Spinal cord (tissue), 10 donors: Measurements from ENCODE around the gene NPTXR. TPM values are rescaled to one million over a fixed set of nuclear protein-coding genes. Genes with fewer than 3 reads are reported as not detected.

Source experiments
- DNase-seq, 6 donors: peaks; one replicate each; pipeline versions ENCODE4 v3.0.0 to v3.0.0-alpha.2; 2013 to 2015; ENCODE audit warnings: low spot score in 6 of 6, low read depth in 4 of 6
- H3K27ac ChIP-seq: one replicate; pipeline ENCODE4 v1.5.1; 2013; ENCODE audit warnings: low read depth, low read length, control low read depth
- H3K27me3 ChIP-seq: one replicate; pipeline ENCODE4 v1.6.1; 2013; ENCODE audit warnings: low read length; ENCODE audit not compliant: control insufficient read depth, insufficient read depth
- H3K36me3 ChIP-seq: one replicate; pipeline ENCODE4 v1.6.1; 2013; ENCODE audit warnings: low read length; ENCODE audit not compliant: control insufficient read depth, insufficient read depth
- H3K4me1 ChIP-seq: one replicate; pipeline ENCODE4 v1.6.1; 2013; ENCODE audit warnings: low read length; ENCODE audit not compliant: control insufficient read depth, insufficient read depth
- H3K4me3 ChIP-seq: one replicate; pipeline ENCODE4 v1.5.1; 2013; ENCODE audit warnings: low read depth, low read length, control low read depth
- H3K9me3 ChIP-seq: one replicate; pipeline ENCODE4 v1.6.1; 2013; ENCODE audit warnings: low read length; ENCODE audit not compliant: control insufficient read depth, insufficient read depth
- WGBS: methylation state at CpG from one replicate; pipeline ENCODE4 v1.1.5; 2013; ENCODE audit warnings: missing lambda C conversion rate; ENCODE audit not compliant: insufficient coverage; 5-methylcytosine and 5-hydroxymethylcytosine counted together
- polyA plus RNA-seq, 2 donors: library from polyadenylated mRNA; unstranded; fragments of 120-200 nt; gene quantifications; one replicate each; pipeline ENCODE4 v1.2.1, GENCODE V29; 2013; ENCODE audit not compliant: insufficient read length in 2 of 2
- total RNA-seq, 2 donors: library from RNA; depleted of rRNA in 1 of 2; stranded (reverse); fragments of 120-200 nt in 1 of 2; fragments of >200 nt in 1 of 2; gene quantifications; one replicate each; pipeline versions ENCODE4 v1.2.3 to v1.2.4, GENCODE V29; 2013 to 2014
- donor health status: healthy.

Gene NPTXR
- total and polyA plus RNA-seq, 4 donors = 12.0 to 94.0 (median 59.8) TPM

GRCh38 chr22:38870312-38870741 lies 26.5 kb upstream of the NPTXR start:
- H3K4me3 ChIP-seq = peak overlapping the region; percentile 59
- 11% methylated on average over 8 of the region's 12 CpGs for WGBS
- H3K4me1 ChIP-seq = peaks cover 55% of the 10 kb centered on the region
- H3K27me3 ChIP-seq = no peaks in the 10 kb centered on the region
- H3K9me3 ChIP-seq = no peaks in the 10 kb centered on the region
- H3K36me3 ChIP-seq = peaks cover 48% of the 10 kb centered on the region
- peak in 5 of 6 donors; percentile 70 to 96 (median 84) for DNase-seq
- no peak overlapping the region for H3K27ac ChIP-seq

- Histone ChIP-seq H3K4me3 (no peak overlapping the region), H3K4me1 (peaks cover 61% of the 10 kb centered on the region)
- no peak for DNase-seq
Measured at GRCh38 chr22:38869663-38870062, 25.8 kb upstream of the NPTXR start.

GRCh38 chr22:38868886-38869381 lies 25.1 kb upstream of the NPTXR start:
- Histone ChIP-seq H3K27me3 (no peaks in the 10 kb centered on the region), H3K4me3 (no peak overlapping the region), H3K9me3 (no peaks in the 10 kb centered on the region), H3K4me1 (peaks cover 67% of the 10 kb centered on the region), H3K27ac (no peak overlapping the region), H3K36me3 (peaks cover 59% of the 10 kb centered on the region)
- DNase-seq = peak in 4 of 6 donors; percentile 67 to 91 (median 78)
- 7% methylated on average over 5 of the region's 8 CpGs for WGBS

More at GRCh38 chr22:38869663-38870062, 25.8 kb upstream of the NPTXR start:
- H3K27ac ChIP-seq = no peak overlapping the region
- no peaks in the 10 kb centered on the region for H3K9me3 ChIP-seq
- H3K36me3 ChIP-seq = peaks cover 54% of the 10 kb centered on the region
- WGBS = 84% methylated on average over 3 of the region's 3 CpGs
- no peaks in the 10 kb centered on the region for H3K27me3 ChIP-seq

- 90% methylated on average over 7 of the region's 8 CpGs for WGBS
- H3K4me1 ChIP-seq = peaks cover 73% of the 10 kb centered on the region
- DNase-seq = no peak
- no peak overlapping the region for H3K4me3 ChIP-seq
- H3K9me3 ChIP-seq = no peaks in the 10 kb centered on the region
- H3K27me3 ChIP-seq = no peaks in the 10 kb centered on the region
- H3K27ac ChIP-seq = no peak overlapping the region
- H3K36me3 ChIP-seq = peaks cover 66% of the 10 kb centered on the region
Measured at GRCh38 chr22:38868286-38868721, 24.5 kb upstream of the NPTXR start.

- no peak overlapping the region for H3K27ac ChIP-seq
- WGBS = 88% methylated on average over 17 of the region's 18 CpGs
- peaks cover 72% of the 10 kb centered on the region for H3K36me3 ChIP-seq
- no peaks in the 10 kb centered on the region for H3K9me3 ChIP-seq
- DNase-seq = no peak
- H3K4me3 ChIP-seq = no peak overlapping the region
- H3K27me3 ChIP-seq = no peaks in the 10 kb centered on the region
- peaks cover 74% of the 10 kb centered on the region for H3K4me1 ChIP-seq
Measured at GRCh38 chr22:38867471-38868285, 23.9 kb upstream of the NPTXR start.

GRCh38 chr22:38867124-38867455 lies 23.3 kb upstream of the NPTXR start:
- peaks cover 72% of the 10 kb centered on the region for H3K36me3 ChIP-seq
- H3K4me1 ChIP-seq = peaks cover 80% of the 10 kb centered on the region
- no peak overlapping the region for H3K27ac ChIP-seq
- H3K4me3 ChIP-seq = no peak overlapping the region
- no peak for DNase-seq
- 69% methylated on average over 12 of the region's 13 CpGs for WGBS
- H3K27me3 ChIP-seq = no peaks in the 10 kb centered on the region
- H3K9me3 ChIP-seq = no peaks in the 10 kb centered on the region

GRCh38 chr22:38866399-38867123 lies 22.7 kb upstream of the NPTXR start:
- WGBS = 58% methylated on average over 75 of the region's 75 CpGs
- DNase-seq = no peak

GRCh38 chr22:38866024-38866398 lies 22.2 kb upstream of the NPTXR start:
- Histone ChIP-seq H3K4me1 (peaks cover 87% of the 10 kb centered on the region), H3K36me3 (peaks cover 68% of the 10 kb centered on the region), H3K27ac (no peak overlapping the region), H3K27me3 (no peaks in the 10 kb centered on the region), H3K4me3 (no peak overlapping the region), H3K9me3 (no peaks in the 10 kb centered on the region)
- WGBS = 66% methylated on average over 12 of the region's 15 CpGs
- DNase-seq = no peak

More at GRCh38 chr22:38866399-38867123, 22.7 kb upstream of the NPTXR start:
- Histone ChIP-seq H3K4me1 (peaks cover 84% of the 10 kb centered on the region), H3K27ac (no peak overlapping the region), H3K27me3 (no peaks in the 10 kb centered on the region), H3K36me3 (peaks cover 72% of the 10 kb centered on the region), H3K4me3 (no peak overlapping the region), H3K9me3 (no peaks in the 10 kb centered on the region)

- Histone ChIP-seq H3K27me3 (no peaks in the 10 kb centered on the region), H3K27ac (no peak overlapping the region), H3K4me1 (peaks cover 87% of the 10 kb centered on the region), H3K9me3 (no peaks in the 10 kb centered on the region), H3K4me3 (no peak overlapping the region), H3K36me3 (peaks cover 67% of the 10 kb centered on the region)
- 83% methylated on average over 16 of the region's 20 CpGs for WGBS
- no peak for DNase-seq
Measured at GRCh38 chr22:38865201-38866023, 21.6 kb upstream of the NPTXR start.
